CD14-positive monocyte (primary cell): Measurements from ENCODE around the gene CENPP. TPM values are rescaled to one million over a fixed set of nuclear protein-coding genes. Genes with fewer than 3 reads are reported as not detected.

Experiments
- DNase-seq, 3 donors: peaks; one replicate each; pipeline ENCODE4 v3.0.0-alpha.2; 2011 to 2022
- H2AFZ ChIP-seq: 2 replicates; pipeline ENCODE4 v1.6.0; 2012; ENCODE audit warnings: mild to moderate bottlenecking, low read depth, low read length, inconsistent platforms; ENCODE audit not compliant: insufficient read depth, poor library complexity, severe bottlenecking
- H3K27ac ChIP-seq, 2 donors: 1 replicate in 1 of 2; 2 replicates in 1 of 2; pipeline ENCODE4 v1.5.1; 2012 to 2013; ENCODE audit warnings: low read length in 2 of 2, control low read depth in 1 of 2, inconsistent platforms in 1 of 2, low read depth in 1 of 2, mild to moderate bottlenecking in 1 of 2
- H3K27me3 ChIP-seq, 2 donors: one replicate each; pipeline versions ENCODE4 v1.6.0 to v1.6.1; 2011 to 2013; ENCODE audit warnings: low read length in 2 of 2; ENCODE audit not compliant: control insufficient read depth in 2 of 2, insufficient read depth in 2 of 2
- H3K36me3 ChIP-seq, 2 donors: replicated peaks in 1 of 2; 1 replicate in 1 of 2; 2 replicates in 1 of 2; pipeline versions ENCODE4 v1.5.1 to v1.6.1; 2012 to 2013; ENCODE audit warnings: low read length in 2 of 2, control low read depth in 1 of 2, inconsistent platforms in 1 of 2, mild to moderate bottlenecking in 1 of 2; ENCODE audit not compliant: insufficient read depth in 2 of 2, control insufficient read depth in 1 of 2
- H3K4me1 ChIP-seq, 2 donors: 1 replicate in 1 of 2; 2 replicates in 1 of 2; pipeline versions ENCODE4 v1.5.1 to v1.6.1; 2012 to 2013; ENCODE audit warnings: low read length in 2 of 2, control low read depth in 1 of 2, inconsistent platforms in 1 of 2, mild to moderate bottlenecking in 1 of 2, moderate library complexity in 1 of 2; ENCODE audit not compliant: insufficient read depth in 2 of 2, control insufficient read depth in 1 of 2
- H3K4me2 ChIP-seq: replicated peaks from 2 replicates; pipeline ENCODE3; 2012; ENCODE audit warnings: low read length, moderate library complexity, mild to moderate bottlenecking; ENCODE audit not compliant: poor library complexity, severe bottlenecking; ENCODE audit errors: extremely low read depth
- H3K4me3 ChIP-seq, 3 experiments: fragments of 200-600 bp in 1 of 3; sonication (generic) in 1 of 3; replicated peaks in 1 of 3; 1 replicate in 2 of 3; 2 replicates in 1 of 3; pipeline ENCODE4 v1.5.1; 2011 to 2013; ENCODE audit warnings: low read length in 3 of 3, mild to moderate bottlenecking in 3 of 3, control low read depth in 2 of 3, low read depth in 2 of 3, inconsistent platforms in 1 of 3, moderate library complexity in 1 of 3
- H3K79me2 ChIP-seq: 2 replicates; pipeline ENCODE4 v1.6.0; 2012; ENCODE audit warnings: mild to moderate bottlenecking, control low read depth, inconsistent platforms, low read length, moderate library complexity; ENCODE audit not compliant: insufficient read depth
- H3K9ac ChIP-seq: 2 replicates; pipeline ENCODE4 v1.6.0; 2017; ENCODE audit warnings: low read length, mild to moderate bottlenecking; ENCODE audit not compliant: insufficient read depth, poor library complexity, severe bottlenecking
- H3K9me3 ChIP-seq, 2 donors: replicated peaks in 1 of 2; 1 replicate in 1 of 2; 2 replicates in 1 of 2; pipeline versions ENCODE4 v1.5.1 to v1.6.1; 2012 to 2013; ENCODE audit warnings: low read length in 2 of 2, control low read depth in 1 of 2; ENCODE audit not compliant: control insufficient read depth in 1 of 2, insufficient read depth in 1 of 2
- H4K20me1 ChIP-seq: 2 replicates; pipeline ENCODE4 v1.6.0; 2012; ENCODE audit warnings: mild to moderate bottlenecking, low read length, control low read depth, moderate library complexity; ENCODE audit not compliant: insufficient read depth
- H3K27ac Mint-ChIP-seq, 7 donors: one replicate each; pipeline ENCODE4 v1.8.0; 2020; ENCODE audit warnings: mild to moderate bottlenecking in 7 of 7, mixed read lengths in 7 of 7, moderate library complexity in 6 of 7, inconsistent platforms in 2 of 7
- H3K27me3 Mint-ChIP-seq, 3 donors: one replicate each; pipeline ENCODE4 v1.8.0; 2021 to 2022; ENCODE audit warnings: low read depth in 3 of 3, mild to moderate bottlenecking in 3 of 3, mixed read lengths in 3 of 3, moderate library complexity in 3 of 3, inconsistent platforms in 1 of 3
- H3K36me3 Mint-ChIP-seq, 2 donors: one replicate each; pipeline ENCODE4 v1.8.0; 2020; ENCODE audit warnings: mixed read lengths in 2 of 2, inconsistent platforms in 1 of 2, mild to moderate bottlenecking in 1 of 2
- H3K4me1 Mint-ChIP-seq: one replicate; pipeline ENCODE4 v1.8.0; 2020; ENCODE audit warnings: mild to moderate bottlenecking, mixed read lengths
- H3K4me3 Mint-ChIP-seq, 2 donors: one replicate each; pipeline ENCODE4 v1.8.0; 2020; ENCODE audit warnings: mild to moderate bottlenecking in 2 of 2, mixed read lengths in 2 of 2, moderate library complexity in 1 of 2
- H3K9me3 Mint-ChIP-seq, 7 donors: one replicate each; pipeline ENCODE4 v1.8.0; 2020 to 2022; ENCODE audit warnings: mixed read lengths in 7 of 7, mild to moderate bottlenecking in 6 of 7, moderate library complexity in 6 of 7, inconsistent platforms in 2 of 7
- WGBS: methylation state at CpG from one replicate; pipeline ENCODE4 v1.1.5; 2013; ENCODE audit warnings: missing lambda C conversion rate; ENCODE audit not compliant: insufficient coverage; 5-methylcytosine and 5-hydroxymethylcytosine counted together
- intact Hi-C, 2 donors: fragments of 100-400 bp; cut with micrococcal nuclease; formaldehyde crosslinking; loops; one replicate each; pipeline versions ENCODE4 v1.15.0 to v1.15.1; 2023
- polyA plus RNA-seq, 3 donors: library from polyadenylated mRNA; depleted of rRNA in 1 of 3; unstranded in 2 of 3; stranded (reverse) in 1 of 3; fragments of 300-500 nt in 2 of 3; fragments of >200 nt in 1 of 3; fragmentation: Illumina TruSeq in 2 of 3; gene quantifications; 1 replicate in 2 of 3; 2 replicates in 1 of 3; pipeline ENCODE4 v1.2.3, GENCODE V29; 2012 to 2021
- TF ChIP-seq, protein P1 (sequence below): fragments of 200-600 bp; IDR thresholded peaks from one replicate; pipeline ENCODE4 v1.8.0; 2022; ENCODE audit warnings: antibody characterized with exemption, mild to moderate bottlenecking

Gene CENPP
- polyA plus RNA-seq, 3 donors: 0.50 to 1.1 (median 1.1) TPM

DNA sequence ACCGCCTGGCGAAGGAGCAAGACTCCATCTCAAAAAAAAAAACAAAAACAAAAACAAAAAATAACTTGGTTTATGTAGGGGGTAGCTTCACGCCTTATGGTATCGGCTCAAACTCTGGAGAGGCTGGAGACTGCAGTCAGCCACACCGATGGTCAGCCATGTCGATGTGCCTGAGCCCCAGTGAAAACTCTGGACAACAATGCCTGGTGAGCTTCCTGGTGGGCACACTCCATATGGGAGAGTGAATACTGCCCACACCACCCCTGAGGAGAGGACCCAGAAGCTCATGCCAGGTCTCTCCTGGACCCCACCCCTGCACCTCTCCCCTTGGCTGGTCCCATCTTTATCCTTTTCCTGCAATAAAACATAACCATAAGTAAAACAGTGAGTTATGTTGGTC is 324.5 kb downstream of the CENPP start:
- H3K27me3 ChIP-seq: no peaks in the 10 kb centered on the region
- Mint-ChIP-seq H3K4me3 (no peak overlapping the region), H3K9me3 (peaks cover 0 to 6% (median 0%) of the 10 kb centered on the region in 7 donors), H3K4me1 (no peaks in the 10 kb centered on the region), H3K36me3 (peaks cover 73 to 91% of the 10 kb centered on the region in 2 donors), H3K27ac (no peak overlapping the region), H3K27me3 (peaks cover 0 to 2% (median 2%) of the 10 kb centered on the region in 3 donors)
- H2AFZ ChIP-seq: no peak overlapping the region
- no peaks in the 10 kb centered on the region for H4K20me1 ChIP-seq
- H3K36me3 ChIP-seq: peaks cover 79 to 100% of the 10 kb centered on the region in 2 donors
- intact Hi-C loops: no loop called here
- no peaks in the 10 kb centered on the region for H3K4me1 ChIP-seq
- H3K27ac ChIP-seq: no peak overlapping the region
- H3K4me2 ChIP-seq: no peak overlapping the region
- H3K9ac ChIP-seq: no peak overlapping the region
- H3K4me3 ChIP-seq: no peak overlapping the region
- 100% methylated on average over 4 of the region's 6 CpGs for WGBS
- H3K9me3 ChIP-seq: no peaks in the 10 kb centered on the region
- DNase-seq: no peak
- TF ChIP-seq, protein P1, sequence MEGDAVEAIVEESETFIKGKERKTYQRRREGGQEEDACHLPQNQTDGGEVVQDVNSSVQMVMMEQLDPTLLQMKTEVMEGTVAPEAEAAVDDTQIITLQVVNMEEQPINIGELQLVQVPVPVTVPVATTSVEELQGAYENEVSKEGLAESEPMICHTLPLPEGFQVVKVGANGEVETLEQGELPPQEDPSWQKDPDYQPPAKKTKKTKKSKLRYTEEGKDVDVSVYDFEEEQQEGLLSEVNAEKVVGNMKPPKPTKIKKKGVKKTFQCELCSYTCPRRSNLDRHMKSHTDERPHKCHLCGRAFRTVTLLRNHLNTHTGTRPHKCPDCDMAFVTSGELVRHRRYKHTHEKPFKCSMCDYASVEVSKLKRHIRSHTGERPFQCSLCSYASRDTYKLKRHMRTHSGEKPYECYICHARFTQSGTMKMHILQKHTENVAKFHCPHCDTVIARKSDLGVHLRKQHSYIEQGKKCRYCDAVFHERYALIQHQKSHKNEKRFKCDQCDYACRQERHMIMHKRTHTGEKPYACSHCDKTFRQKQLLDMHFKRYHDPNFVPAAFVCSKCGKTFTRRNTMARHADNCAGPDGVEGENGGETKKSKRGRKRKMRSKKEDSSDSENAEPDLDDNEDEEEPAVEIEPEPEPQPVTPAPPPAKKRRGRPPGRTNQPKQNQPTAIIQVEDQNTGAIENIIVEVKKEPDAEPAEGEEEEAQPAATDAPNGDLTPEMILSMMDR: no peak
- H3K79me2 ChIP-seq: no peaks in the 10 kb centered on the region

DNA sequence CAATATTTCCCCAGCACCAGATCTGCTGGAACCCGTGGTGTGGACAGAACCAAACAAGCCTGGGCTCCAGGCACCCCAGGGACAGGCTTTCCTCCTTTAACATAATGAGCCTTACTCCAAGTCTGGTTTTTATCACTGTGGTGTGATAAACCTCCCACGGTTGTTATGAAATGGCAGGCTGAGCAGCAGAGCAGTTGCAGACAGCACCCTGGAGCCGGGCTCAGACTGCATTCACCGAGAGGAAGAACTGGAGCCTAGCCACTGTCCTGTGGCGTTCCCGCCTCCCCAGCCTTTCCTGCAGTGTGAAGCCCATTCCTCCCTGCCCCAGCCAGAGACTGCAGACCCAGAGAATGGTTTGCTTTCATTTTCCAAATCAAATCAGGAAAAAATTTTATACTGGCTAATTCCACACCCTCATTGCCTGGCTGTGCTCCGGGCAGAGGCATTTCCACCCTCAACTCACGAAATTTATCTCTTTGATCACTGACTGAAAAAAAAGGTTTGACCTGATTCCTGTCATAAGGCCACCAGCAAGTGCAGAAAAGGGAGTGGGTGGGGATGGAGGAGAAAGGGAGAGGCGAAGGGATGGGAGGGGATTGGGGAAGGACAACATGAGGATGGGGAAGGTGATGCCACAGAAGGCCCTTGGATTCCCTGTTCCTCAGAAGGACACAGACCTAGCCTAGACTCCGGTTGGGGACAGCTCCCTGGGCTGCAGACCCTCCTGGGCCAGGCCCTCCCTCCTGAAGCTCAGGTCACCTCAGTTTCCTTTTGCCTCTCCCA is 325.3 kb downstream of the CENPP start:
- DNase-seq: no peak
- Histone ChIP-seq H3K36me3 (peaks cover 79 to 100% of the 10 kb centered on the region in 2 donors), H2AFZ (no peak overlapping the region), H3K4me2 (no peak overlapping the region), H3K9ac (no peak overlapping the region), H3K79me2 (no peaks in the 10 kb centered on the region), H3K4me3 (no peak overlapping the region), H3K4me1 (no peaks in the 10 kb centered on the region), H3K9me3 (no peaks in the 10 kb centered on the region), H4K20me1 (no peaks in the 10 kb centered on the region), H3K27me3 (no peaks in the 10 kb centered on the region), H3K27ac (no peak overlapping the region)
- Mint-ChIP-seq H3K27ac (peak overlapping the region in 1 of 7 donors; percentile 49), H3K9me3 (peaks cover 0 to 6% (median 0%) of the 10 kb centered on the region in 7 donors), H3K27me3 (peaks cover 0 to 2% (median 2%) of the 10 kb centered on the region in 3 donors), H3K4me1 (no peaks in the 10 kb centered on the region), H3K4me3 (no peak overlapping the region), H3K36me3 (peaks cover 72 to 91% of the 10 kb centered on the region in 2 donors)
- TF ChIP-seq, protein P1: no peak
- intact Hi-C loops: no loop called here
- WGBS: 92% methylated on average over 8 of the region's 10 CpGs
